HL-60 (cell line): ENCODE data around the gene FOXRED2.

ENCODE experiments used
- GABPA ChIP-seq: IDR thresholded peaks from 2 replicates; pipeline ENCODE4 v1.6.1; 2012; ENCODE audit warnings: low read depth
- POLR2AphosphoS5 ChIP-seq: IDR thresholded peaks from 2 replicates; pipeline ENCODE4 v1.6.1; 2012; ENCODE audit warnings: low read depth
- TF ChIP-seq, protein P1 (sequence below): IDR thresholded peaks from one replicate; pipeline ENCODE4 v1.5.1; 2011; ENCODE audit warnings: low read length, control low read depth, inconsistent platforms; ENCODE audit not compliant: insufficient read depth
- TF ChIP-seq, protein P2 (sequence below): IDR thresholded peaks from 2 replicates; pipeline ENCODE4 v1.6.1; 2012; ENCODE audit warnings: low read depth; ENCODE audit not compliant: insufficient replicate concordance

DNA sequence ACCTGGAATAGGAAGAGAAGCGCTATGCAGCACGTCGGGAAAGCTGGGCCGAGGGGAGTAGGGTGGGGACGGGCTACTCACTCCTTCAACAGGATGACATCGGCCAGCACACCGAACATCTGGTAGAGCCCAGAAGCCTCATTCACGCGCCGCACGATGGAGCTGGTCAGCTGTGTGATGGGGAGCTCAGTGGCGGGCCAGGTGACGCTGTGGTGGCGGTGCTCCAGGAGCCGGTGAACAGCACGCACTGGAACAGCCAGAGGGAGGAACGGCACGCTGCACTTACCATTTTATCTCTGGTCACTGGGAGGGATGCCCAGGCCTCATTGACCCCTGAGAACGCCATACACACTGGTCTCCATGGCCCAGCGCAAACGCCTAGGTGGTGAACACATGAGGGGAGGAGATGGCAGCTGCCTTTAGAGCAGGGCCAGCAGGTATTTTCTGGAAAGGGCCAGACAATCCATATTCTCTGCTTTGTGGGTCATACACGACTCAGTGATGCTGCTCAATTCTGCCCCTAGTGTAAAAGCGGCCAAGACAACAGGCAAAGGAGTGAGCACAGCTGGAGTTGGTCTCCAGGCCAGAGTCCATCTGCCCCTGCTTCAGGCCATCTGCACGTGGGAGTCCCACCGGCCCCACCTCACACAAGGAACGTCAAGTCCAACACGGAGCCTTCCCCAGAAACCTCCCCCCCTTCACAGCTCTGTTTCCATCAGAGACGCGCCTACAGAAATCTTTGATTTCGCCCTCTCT lies 8.8 kb downstream of the FOXRED2 start:
- TF ChIP-seq, protein P1, sequence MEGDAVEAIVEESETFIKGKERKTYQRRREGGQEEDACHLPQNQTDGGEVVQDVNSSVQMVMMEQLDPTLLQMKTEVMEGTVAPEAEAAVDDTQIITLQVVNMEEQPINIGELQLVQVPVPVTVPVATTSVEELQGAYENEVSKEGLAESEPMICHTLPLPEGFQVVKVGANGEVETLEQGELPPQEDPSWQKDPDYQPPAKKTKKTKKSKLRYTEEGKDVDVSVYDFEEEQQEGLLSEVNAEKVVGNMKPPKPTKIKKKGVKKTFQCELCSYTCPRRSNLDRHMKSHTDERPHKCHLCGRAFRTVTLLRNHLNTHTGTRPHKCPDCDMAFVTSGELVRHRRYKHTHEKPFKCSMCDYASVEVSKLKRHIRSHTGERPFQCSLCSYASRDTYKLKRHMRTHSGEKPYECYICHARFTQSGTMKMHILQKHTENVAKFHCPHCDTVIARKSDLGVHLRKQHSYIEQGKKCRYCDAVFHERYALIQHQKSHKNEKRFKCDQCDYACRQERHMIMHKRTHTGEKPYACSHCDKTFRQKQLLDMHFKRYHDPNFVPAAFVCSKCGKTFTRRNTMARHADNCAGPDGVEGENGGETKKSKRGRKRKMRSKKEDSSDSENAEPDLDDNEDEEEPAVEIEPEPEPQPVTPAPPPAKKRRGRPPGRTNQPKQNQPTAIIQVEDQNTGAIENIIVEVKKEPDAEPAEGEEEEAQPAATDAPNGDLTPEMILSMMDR = no peak
- TF ChIP-seq POLR2AphosphoS5 = no peak
- TF ChIP-seq, protein P2, sequence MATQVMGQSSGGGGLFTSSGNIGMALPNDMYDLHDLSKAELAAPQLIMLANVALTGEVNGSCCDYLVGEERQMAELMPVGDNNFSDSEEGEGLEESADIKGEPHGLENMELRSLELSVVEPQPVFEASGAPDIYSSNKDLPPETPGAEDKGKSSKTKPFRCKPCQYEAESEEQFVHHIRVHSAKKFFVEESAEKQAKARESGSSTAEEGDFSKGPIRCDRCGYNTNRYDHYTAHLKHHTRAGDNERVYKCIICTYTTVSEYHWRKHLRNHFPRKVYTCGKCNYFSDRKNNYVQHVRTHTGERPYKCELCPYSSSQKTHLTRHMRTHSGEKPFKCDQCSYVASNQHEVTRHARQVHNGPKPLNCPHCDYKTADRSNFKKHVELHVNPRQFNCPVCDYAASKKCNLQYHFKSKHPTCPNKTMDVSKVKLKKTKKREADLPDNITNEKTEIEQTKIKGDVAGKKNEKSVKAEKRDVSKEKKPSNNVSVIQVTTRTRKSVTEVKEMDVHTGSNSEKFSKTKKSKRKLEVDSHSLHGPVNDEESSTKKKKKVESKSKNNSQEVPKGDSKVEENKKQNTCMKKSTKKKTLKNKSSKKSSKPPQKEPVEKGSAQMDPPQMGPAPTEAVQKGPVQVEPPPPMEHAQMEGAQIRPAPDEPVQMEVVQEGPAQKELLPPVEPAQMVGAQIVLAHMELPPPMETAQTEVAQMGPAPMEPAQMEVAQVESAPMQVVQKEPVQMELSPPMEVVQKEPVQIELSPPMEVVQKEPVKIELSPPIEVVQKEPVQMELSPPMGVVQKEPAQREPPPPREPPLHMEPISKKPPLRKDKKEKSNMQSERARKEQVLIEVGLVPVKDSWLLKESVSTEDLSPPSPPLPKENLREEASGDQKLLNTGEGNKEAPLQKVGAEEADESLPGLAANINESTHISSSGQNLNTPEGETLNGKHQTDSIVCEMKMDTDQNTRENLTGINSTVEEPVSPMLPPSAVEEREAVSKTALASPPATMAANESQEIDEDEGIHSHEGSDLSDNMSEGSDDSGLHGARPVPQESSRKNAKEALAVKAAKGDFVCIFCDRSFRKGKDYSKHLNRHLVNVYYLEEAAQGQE = no peak
- TF ChIP-seq GABPA = no peak
